Duodenal mucosa (tissue), 2 donors: ENCODE measurements around the gene SCN5A.

Experiments
- H3K27ac ChIP-seq: one replicate; pipeline ENCODE4 v1.7.0; 2013; ENCODE audit warnings: low read depth, low read length
- H3K27me3 ChIP-seq, 2 donors: one replicate each; pipeline ENCODE4 v1.7.0; 2013; ENCODE audit warnings: low read length in 2 of 2, control low read depth in 1 of 2; ENCODE audit not compliant: insufficient read depth in 2 of 2, control insufficient read depth in 1 of 2
- H3K36me3 ChIP-seq, 2 donors: one replicate each; pipeline ENCODE4 v1.7.0; 2013; ENCODE audit warnings: low read length in 2 of 2, control low read depth in 1 of 2; ENCODE audit not compliant: insufficient read depth in 2 of 2, control insufficient read depth in 1 of 2
- H3K4me1 ChIP-seq, 2 donors: one replicate each; pipeline ENCODE4 v1.7.0; 2013; ENCODE audit warnings: low read length in 2 of 2, control low read depth in 1 of 2; ENCODE audit not compliant: insufficient read depth in 2 of 2, control insufficient read depth in 1 of 2
- H3K4me3 ChIP-seq, 2 donors: one replicate each; pipeline ENCODE4 v1.7.0; 2013; ENCODE audit warnings: low read length in 2 of 2, low read depth in 1 of 2
- H3K9ac ChIP-seq, 2 donors: one replicate each; pipeline ENCODE4 v1.7.0; 2013; ENCODE audit warnings: low read length in 2 of 2, low read depth in 1 of 2
- H3K9me3 ChIP-seq, 2 donors: one replicate each; pipeline ENCODE4 v1.7.0; 2013; ENCODE audit warnings: low read length in 2 of 2, control low read depth in 1 of 2; ENCODE audit not compliant: control insufficient read depth in 1 of 2

The SCN5A gene

DNA sequence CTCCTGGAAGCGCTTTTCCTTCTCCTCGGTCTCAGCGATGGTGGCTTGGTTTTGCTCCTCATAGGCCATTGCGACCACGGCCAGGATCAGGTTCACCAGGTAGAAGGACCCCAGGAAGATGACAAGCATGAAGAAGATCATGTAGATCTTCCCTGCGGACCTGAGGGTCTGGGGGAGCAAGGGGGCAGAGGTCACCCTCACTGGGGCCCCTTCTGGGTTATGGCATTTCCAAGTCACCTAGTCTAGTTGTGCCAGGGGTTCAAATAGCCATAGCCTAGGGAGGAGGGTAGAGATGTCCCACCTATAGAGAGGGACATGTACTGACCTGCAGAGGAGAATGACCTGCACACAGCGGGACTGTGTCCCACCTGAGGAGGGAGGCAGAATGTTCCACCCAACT, 43.5 kb downstream of the SCN5A start:
- no peak overlapping the region for H3K4me3 ChIP-seq
- no peaks in the 10 kb centered on the region for H3K4me1 ChIP-seq
- no peaks in the 10 kb centered on the region for H3K36me3 ChIP-seq

DNA sequence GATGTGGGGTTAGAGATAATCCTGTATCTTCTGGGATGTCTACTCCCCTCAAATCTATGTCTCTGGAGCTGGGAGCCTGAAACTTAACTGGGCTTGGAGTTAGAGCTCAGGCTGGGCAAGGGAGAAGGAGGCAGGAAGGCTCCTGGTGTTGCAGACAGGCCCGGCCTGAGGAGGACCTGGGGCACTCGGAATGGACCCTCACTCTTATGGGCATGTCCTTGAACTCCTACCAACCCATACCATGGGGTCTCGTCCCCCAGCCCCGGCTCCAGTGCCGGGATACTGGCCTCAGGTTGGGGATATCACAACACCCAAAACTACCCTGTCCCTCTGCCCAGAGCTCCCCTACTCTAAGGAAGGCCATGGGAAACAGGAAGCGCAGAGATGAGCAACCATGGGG, 45.2 kb downstream of the SCN5A start:
- Histone ChIP-seq H3K4me1 (no peaks in the 10 kb centered on the region), H3K27ac (no peak overlapping the region), H3K9me3 (no peaks in the 10 kb centered on the region), H3K27me3 (no peaks in the 10 kb centered on the region), H3K4me3 (no peak overlapping the region), H3K36me3 (no peaks in the 10 kb centered on the region), H3K9ac (no peak overlapping the region)

More for the DNA sequence above, 43.5 kb downstream of the SCN5A start:
- no peak overlapping the region for H3K27ac ChIP-seq
- H3K9ac ChIP-seq, result no peak overlapping the region
- no peaks in the 10 kb centered on the region for H3K9me3 ChIP-seq
- H3K27me3 ChIP-seq, result no peaks in the 10 kb centered on the region

DNA sequence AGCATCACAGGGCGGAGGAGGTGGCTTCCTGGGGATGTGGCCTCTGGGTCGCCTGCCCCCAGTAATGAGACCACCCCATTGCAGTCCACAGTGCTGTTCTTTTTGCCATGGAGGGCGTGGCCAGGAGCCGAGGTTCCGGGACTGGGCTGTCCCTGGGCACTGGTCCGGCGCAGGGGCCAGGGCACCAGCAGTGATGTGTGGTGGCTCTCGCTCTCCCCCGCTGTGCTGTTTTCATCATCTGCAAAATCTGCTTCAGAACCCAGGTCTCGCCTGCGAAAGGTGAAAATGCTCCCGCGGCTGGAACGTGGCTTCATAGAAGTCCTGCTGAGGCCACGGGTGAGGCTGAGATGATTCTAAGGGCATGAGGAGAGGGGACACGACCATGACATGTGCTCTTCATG, 45.8 kb downstream of the SCN5A start:
- H3K27ac ChIP-seq, result no peak overlapping the region
- no peaks in the 10 kb centered on the region for H3K36me3 ChIP-seq
- H3K9me3 ChIP-seq, result no peaks in the 10 kb centered on the region
- H3K27me3 ChIP-seq, result no peaks in the 10 kb centered on the region
- no peaks in the 10 kb centered on the region for H3K4me1 ChIP-seq
- H3K4me3 ChIP-seq, result no peak overlapping the region
- H3K9ac ChIP-seq, result no peak overlapping the region

DNA sequence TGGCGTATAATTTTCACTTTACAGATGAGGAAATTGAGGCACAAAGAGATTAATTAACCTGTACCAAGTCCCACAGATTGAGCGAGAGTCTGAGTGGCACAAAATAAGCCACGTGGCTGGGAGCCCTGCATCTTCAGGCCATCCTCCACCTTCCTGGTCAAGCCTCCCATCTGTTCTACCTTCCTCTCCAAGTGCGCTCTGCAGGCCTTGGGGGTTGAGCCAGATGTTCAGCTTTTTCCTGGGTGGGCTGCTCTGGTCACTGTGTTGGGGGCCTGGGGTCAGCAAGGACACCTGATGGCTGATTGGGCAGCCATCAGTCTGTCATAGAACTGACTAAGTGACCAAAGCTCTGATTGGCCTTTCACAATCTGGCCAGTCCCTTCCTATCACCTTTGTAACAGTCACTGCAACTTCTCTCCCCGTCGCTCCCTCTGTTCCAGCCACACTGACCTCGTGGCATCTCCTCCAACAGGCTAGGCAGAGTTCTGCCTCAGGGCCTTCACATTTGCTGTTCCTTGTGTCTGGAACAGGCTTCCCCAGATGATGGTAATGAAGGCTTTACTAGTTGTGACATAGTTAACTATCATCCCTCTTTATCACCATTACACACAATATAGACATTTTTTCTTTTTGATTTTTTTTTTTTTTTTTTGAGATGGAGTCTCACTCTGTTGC, 46.8 kb downstream of the SCN5A start:
- H3K4me1 ChIP-seq, result no peaks in the 10 kb centered on the region
- no peak overlapping the region for H3K27ac ChIP-seq
- H3K9me3 ChIP-seq, result no peaks in the 10 kb centered on the region
- H3K36me3 ChIP-seq, result no peaks in the 10 kb centered on the region
- no peak overlapping the region for H3K4me3 ChIP-seq
- H3K27me3 ChIP-seq, result no peaks in the 10 kb centered on the region
- no peak overlapping the region for H3K9ac ChIP-seq

DNA sequence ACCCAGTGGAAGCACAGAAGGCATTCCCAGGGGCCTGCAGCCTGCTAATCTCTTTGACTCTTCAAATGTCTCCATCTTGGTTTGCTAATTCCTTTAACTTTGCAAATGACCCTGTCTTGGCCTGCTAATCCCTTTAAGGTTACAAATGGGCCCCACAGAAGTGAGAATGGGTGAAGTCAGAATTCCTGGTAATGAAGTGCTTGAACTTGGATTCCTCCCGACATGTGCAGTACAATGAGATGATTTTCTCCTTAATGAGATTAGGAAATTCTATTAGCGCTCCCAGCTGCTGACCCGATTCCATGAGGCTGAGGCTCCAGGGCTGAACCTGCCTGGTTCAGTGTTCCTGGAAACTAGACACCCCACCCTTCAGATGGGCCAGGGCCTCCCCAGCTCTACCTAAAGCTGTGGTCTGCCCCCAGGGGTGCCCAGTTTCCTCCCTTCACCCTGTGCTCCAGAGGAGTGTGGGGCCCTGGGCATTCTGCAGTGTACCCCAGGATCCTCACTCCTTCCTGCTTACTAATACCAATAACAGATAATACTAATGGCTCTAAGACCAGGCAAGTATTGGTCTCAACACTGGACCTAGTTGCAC, 47.4 kb downstream of the SCN5A start:
- no peak overlapping the region for H3K9ac ChIP-seq

DNA sequence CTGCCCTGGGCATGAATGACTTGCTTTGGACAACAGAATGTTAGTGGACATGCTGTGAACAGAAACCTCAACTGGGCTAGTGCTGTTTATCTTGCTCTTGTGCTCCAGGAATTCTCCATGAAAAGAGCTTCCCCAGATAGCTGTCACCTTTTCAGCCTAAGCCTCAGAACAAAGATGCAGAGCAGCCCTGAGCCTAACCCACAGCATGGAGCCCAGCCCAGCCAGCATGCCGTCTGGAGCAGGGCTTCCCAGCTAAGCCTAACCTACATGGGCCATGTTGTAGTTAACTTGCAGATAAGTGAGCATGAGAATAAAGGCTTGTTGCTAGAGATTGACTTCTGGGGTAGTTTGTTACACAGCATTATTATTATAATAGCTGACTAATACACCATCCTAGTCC, 48.9 kb downstream of the SCN5A start:
- Histone ChIP-seq H3K4me3 (no peak overlapping the region), H3K9ac (no peak overlapping the region), H3K4me1 (no peaks in the 10 kb centered on the region), H3K9me3 (no peaks in the 10 kb centered on the region), H3K27ac (no peak overlapping the region), H3K27me3 (peaks cover 0 to 4% of the 10 kb centered on the region in 2 donors), H3K36me3 (no peaks in the 10 kb centered on the region)

More for the DNA sequence above, 47.4 kb downstream of the SCN5A start:
- Histone ChIP-seq H3K27ac (no peak overlapping the region), H3K4me3 (no peak overlapping the region), H3K4me1 (no peaks in the 10 kb centered on the region), H3K36me3 (no peaks in the 10 kb centered on the region), H3K9me3 (no peaks in the 10 kb centered on the region), H3K27me3 (peaks cover 0 to 4% of the 10 kb centered on the region in 2 donors)

DNA sequence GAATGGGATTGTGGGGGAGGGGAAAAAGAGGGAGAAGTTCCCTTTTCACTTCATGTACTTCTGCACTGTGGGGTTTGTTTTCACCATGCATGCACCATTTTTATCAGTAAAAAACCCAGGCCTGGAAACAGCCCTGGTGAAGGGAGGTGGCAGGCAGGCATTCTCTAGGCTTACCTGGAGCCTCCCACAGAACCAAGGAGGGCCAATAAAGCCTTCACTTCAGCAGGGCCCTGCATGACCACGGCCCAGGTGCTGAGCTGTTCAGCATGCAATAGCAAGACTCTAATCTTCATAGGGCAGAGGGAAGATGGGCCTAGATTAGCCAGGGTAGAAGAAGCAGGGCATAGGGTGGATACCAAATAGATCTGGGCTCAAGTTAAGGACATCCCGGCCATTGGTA, 49.6 kb downstream of the SCN5A start:
- Histone ChIP-seq H3K9ac (no peak overlapping the region), H3K4me1 (no peaks in the 10 kb centered on the region), H3K36me3 (no peaks in the 10 kb centered on the region), H3K27ac (no peak overlapping the region), H3K4me3 (no peak overlapping the region), H3K27me3 (peaks cover 0 to 4% of the 10 kb centered on the region in 2 donors), H3K9me3 (no peaks in the 10 kb centered on the region)

DNA sequence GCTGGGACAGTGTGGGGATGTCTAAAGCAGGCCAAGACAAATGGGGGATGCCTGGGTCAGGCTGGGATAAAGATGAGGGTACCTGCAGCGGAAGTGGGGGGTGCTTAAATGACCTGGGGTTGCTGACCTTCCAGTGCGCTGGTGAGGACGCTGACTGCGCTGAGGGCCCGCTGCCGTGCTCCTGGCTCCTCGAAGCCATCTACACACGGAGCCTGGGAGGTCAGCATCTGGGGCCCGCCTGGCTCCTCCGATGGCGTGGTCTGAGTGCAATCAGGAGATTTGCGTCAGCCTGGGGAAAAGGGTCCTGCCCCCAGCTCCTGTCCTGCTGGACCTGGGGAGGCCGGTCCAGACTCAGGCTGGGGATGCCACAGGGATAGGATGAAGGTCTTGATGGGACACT, 50.7 kb downstream of the SCN5A start:
- H3K9ac ChIP-seq, result no peak overlapping the region
- peaks cover 0 to 4% of the 10 kb centered on the region in 2 donors for H3K27me3 ChIP-seq
- H3K9me3 ChIP-seq, result no peaks in the 10 kb centered on the region
- no peaks in the 10 kb centered on the region for H3K4me1 ChIP-seq
- no peak overlapping the region for H3K27ac ChIP-seq
- no peak overlapping the region for H3K4me3 ChIP-seq
- no peaks in the 10 kb centered on the region for H3K36me3 ChIP-seq

DNA sequence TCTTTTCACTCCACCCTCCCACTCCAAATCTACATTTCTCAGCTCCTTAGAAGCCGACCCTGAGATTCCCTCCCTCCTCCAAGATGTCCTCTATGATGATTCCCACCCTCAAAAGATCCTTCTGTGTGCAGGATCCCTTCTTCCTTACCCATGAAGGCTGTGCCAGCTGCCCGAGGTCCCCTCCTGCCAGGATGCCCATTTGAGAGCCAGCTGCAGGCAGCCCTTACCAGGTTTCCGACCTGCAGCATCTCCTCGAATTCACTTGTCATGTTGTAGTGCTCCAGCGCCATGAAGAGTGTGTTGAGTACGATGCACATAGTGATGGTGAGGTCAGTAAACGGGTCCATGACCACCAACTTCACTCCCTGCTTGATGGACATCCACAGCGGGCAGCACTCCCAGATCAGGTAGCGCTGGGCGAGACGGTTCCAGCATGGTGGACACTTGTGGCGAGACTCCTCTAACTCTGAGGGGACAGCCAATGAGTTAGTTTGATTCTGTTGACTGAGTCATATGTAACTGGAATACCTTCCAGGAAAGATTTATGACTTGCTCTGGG, 51.9 kb downstream of the SCN5A start:
- Histone ChIP-seq H3K27me3 (peaks cover 0 to 4% of the 10 kb centered on the region in 2 donors), H3K36me3 (no peaks in the 10 kb centered on the region), H3K4me3 (no peak overlapping the region), H3K9me3 (no peaks in the 10 kb centered on the region), H3K27ac (no peak overlapping the region), H3K9ac (no peak overlapping the region), H3K4me1 (no peaks in the 10 kb centered on the region)

DNA sequence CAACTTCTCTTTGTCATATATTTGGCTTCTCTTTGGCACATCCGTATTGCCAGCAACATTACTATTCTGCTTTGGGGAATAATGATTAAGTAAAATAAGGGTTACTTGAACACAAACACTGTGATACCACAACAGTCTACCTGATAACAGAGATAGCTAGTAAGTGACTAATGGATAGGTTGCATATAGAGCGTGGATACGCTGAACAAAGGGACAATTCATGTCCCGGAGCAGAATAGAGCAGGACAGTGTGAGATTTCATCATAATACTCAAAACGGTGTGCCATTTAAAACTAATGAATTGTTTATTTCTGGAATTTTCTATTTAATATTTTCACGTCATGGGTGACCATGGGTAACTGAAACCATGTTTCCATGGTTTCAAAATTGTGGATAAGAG, 54.1 kb downstream of the SCN5A start:
- Histone ChIP-seq H3K27me3 (peaks cover 3 to 4% of the 10 kb centered on the region in 2 donors), H3K4me3 (no peak overlapping the region), H3K36me3 (no peaks in the 10 kb centered on the region), H3K9ac (no peak overlapping the region), H3K27ac (no peak overlapping the region), H3K4me1 (no peaks in the 10 kb centered on the region), H3K9me3 (no peaks in the 10 kb centered on the region)
